ENCODE data around the gene TTYH2.

TTYH2 gene

DNA sequence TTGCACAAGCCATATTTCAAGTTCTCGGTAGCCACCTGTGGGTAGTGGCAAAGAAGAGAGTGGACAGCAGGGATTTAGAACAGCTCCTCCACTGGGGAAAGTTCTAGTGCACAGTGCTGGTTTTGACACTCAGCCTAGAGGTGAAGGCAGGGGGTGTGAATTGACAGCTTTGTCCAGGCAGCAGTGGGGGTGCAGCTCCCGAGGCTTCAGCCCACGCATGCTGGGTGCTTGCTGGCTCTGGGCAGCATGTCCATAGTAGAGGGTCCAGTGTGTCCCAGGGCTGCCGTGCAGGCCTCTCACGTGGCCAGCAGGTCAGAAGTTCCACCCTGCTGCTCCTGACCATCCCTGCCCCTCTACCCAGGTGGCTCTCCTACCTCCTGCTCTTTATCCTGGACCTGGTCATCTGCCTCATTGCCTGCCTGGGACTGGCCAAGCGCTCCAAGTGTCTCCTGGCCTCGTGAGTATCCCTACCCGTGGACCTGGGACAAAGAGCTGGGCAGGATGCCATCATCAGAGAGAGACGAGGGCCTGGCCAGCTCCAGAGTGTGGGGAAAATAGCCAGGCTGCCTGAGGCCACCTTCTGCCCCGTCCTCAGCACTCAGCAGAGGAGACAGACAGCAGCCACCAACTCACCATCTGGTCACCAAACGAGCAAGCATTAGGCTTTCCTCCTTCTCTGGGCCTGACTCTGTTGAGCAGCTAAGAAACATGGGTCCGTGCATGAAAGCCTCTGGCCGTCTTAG, 29.8 kb downstream of the TTYH2 start:
- TF ChIP-seq, protein P1, sequence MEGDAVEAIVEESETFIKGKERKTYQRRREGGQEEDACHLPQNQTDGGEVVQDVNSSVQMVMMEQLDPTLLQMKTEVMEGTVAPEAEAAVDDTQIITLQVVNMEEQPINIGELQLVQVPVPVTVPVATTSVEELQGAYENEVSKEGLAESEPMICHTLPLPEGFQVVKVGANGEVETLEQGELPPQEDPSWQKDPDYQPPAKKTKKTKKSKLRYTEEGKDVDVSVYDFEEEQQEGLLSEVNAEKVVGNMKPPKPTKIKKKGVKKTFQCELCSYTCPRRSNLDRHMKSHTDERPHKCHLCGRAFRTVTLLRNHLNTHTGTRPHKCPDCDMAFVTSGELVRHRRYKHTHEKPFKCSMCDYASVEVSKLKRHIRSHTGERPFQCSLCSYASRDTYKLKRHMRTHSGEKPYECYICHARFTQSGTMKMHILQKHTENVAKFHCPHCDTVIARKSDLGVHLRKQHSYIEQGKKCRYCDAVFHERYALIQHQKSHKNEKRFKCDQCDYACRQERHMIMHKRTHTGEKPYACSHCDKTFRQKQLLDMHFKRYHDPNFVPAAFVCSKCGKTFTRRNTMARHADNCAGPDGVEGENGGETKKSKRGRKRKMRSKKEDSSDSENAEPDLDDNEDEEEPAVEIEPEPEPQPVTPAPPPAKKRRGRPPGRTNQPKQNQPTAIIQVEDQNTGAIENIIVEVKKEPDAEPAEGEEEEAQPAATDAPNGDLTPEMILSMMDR (IDR thresholded peaks at IDR 0.05), result no peak

- TF ChIP-seq, protein P1 (IDR thresholded peaks at IDR 0.05), result no peak
Observed at GRCh38 chr17:74244128-74244527, 30.8 kb downstream of the TTYH2 start.

- TF ChIP-seq, protein P1 (IDR thresholded peaks at IDR 0.05), result no peak
Observed at GRCh38 chr17:74244548-74244947, 31.2 kb downstream of the TTYH2 start.

DNA sequence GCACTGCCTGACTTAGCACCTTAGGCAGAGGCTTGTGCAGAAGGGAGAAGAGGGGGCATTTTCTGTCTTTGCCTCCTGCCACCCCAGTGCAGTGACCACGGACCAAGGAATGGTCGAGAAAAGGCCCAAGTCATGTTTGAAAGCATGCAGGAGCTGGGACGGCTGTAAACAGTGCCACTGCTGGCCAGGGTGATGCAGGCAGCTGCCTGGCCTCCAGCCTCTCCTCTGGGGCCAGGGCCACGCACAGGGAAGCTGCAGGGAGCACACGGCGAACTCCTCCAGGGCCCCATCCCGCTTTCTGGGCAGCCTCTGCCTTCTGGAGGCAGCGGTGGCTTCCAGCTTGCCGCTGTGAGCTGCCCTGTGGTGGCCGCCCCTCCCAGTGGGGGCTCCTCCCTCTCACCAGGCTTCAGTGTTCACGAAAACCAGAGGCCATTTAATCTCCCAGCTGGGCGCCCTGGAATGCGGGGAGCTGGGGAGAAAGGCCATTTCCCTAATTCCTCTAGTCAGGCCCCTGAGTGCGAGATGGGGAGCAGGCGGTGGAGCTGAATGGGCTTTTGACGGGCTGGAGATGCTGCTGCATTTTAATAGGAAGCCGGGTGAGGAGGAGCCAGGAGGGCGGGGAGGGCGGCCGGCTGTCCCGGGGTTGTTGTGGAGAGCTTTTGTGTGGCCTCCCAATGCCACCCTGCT, 31.9 kb downstream of the TTYH2 start:
- TF ChIP-seq, protein P1 (IDR thresholded peaks at IDR 0.05), result no peak

DNA sequence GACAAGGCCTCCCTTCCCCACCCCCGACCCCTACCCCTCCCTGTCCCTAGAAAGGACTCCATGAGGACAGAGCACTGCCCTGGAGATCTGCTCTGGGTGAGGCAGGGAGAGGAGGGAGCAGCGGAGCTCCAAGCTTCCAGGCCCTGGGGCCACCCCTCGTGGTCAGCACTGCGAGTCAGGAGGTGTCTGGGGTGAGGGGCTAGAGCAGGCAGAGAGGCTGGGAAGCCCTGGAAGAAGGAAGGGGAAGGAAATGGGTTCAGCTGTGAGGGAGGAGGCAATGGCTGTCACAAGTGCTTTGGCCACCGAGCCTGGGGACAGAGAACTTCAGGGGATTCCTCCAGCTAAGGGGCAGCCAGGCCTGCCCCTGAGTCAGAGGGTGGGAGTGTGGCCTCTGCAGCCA, 32.5 kb downstream of the TTYH2 start:
- TF ChIP-seq, protein P1 (IDR thresholded peaks at IDR 0.05), result no peak

DNA sequence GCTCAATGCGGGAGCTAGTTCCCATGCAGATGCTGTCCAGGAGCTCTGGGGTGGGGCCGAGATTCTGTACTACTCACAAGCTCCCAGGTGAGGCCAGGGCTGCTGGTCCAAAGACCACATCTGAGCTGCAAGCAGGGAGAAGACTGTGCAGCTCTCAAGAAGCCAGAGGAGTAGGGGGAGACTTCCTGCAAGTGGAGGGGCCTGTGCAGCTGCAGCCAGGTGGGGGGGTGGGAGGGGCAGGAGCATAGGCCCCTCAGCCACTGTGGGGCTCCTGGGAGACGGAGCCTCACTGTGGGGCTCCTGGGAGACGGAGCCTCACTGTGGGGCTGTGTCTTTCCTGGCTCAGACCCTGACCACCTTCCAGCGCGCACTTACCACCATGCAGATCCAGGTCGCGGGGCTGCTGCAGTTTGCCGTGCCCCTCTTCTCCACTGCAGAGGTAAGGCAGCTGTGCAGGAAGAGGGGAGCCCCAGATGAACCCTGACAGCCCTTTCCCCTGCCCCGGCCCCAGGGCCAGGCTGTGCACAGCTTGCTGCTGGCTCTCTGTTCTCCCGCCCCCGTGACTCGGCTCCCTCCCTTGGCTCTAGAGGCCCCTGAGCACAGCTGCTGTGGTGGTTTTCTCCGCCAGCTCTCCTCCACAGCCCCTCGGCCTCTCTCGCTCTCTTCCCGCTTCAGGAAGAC, 36.4 kb downstream of the TTYH2 start:
- TF ChIP-seq, protein P1 (IDR thresholded peaks at IDR 0.05), result no peak

DNA sequence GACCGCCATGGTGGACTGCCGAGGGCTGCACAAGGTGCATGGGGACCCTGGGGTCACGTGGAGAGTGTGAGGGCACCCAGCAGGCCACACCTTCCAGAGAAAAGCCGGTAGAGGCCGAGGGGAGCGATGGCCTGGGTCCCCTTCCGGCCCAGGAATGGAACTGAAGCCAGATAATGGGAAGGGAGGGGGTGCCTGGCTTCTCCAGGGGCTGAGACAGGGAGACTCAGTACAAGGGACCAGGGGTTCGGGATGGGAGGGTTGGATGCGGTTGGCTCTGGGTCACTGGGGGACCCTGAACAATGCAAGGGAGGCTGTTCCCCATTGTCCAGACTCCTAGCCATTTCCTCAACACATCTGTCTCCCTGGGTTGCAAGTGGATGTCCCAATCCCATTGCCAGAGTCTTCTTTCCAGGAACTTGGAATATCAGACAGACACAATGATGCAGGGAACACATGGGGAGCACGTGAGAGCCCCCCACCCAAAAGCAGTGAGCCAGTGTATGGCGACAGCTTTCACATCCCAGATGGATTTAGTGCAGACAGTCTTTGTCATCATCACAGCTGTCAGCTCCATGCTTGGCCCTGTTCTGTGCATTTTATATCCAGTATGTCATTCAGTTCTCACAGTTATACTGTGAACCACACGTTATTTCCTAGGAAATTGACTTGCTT, 37.1 kb downstream of the TTYH2 start:
- TF ChIP-seq, protein P1 (IDR thresholded peaks at IDR 0.05), result no peak
